GM13977 (cell line): ENCODE data around the gene ZMYM3.
A peak's percentile ranks its signal among the peaks of the same experiment; 100 is the strongest.
"Not testable (repeated sequence)": the region's sequence is repeated elsewhere in the genome, so short reads cannot be mapped to it uniquely, and the experiment has no call there.

Experiments used
- DNase-seq: peaks from one replicate; pipeline ENCODE4 v3.0.0; 2012; ENCODE audit warnings: low spot score
- CTCF ChIP-seq: IDR thresholded peaks from 2 replicates; pipeline ENCODE4 v1.5.1; 2012; ENCODE audit warnings: mild to moderate bottlenecking, control low read depth; ENCODE audit not compliant: insufficient read depth; ENCODE audit errors: extremely low read depth, missing control alignments
- in situ Hi-C: fragments of 300-500 bp; cut with MboI; formaldehyde crosslinking; loops from one replicate; pipeline ENCODE4 v1.12.0; 2022; ENCODE audit warnings: low sequenced_read_pairs, low pct_unique_long_range_greater_than_20kb, mixed read lengths, inconsistent platforms; ENCODE audit not compliant: unreplicated experiment

The ZMYM3 gene

GRCh38 chrX:71269801-71270395 is 16.0 kb upstream of the ZMYM3 start:
- in situ Hi-C loops = no loop called here
- TF ChIP-seq CTCF = no peak
- DNase-seq = no peak

- DNase-seq, in situ Hi-C loops: not testable (repeated sequence)
Measured at GRCh38 chrX:71268624-71269023, 14.7 kb upstream of the ZMYM3 start.

GRCh38 chrX:71256856-71257255 is 2.9 kb upstream of the ZMYM3 start:
- in situ Hi-C loops = no loop called here
- no peak for TF ChIP-seq CTCF
- DNase-seq = no peak

- TF ChIP-seq CTCF = no peak
- in situ Hi-C loops = no loop called here
- no peak for DNase-seq
Measured at GRCh38 chrX:71256051-71256450, 2.1 kb upstream of the ZMYM3 start.

- TF ChIP-seq CTCF = peak; percentile 53
- DNase-seq = peak; percentile 56
- in situ Hi-C loops = no loop called here
Measured at GRCh38 chrX:71253253-71254091, 468 bp downstream of the ZMYM3 start.

GRCh38 chrX:71252221-71252620 is 1.7 kb downstream of the ZMYM3 start:
- TF ChIP-seq CTCF = no peak
- no peak for DNase-seq
- in situ Hi-C loops = no loop called here

- no peak for TF ChIP-seq CTCF
- no peak for DNase-seq
- in situ Hi-C loops = no loop called here
Measured at GRCh38 chrX:71251466-71251973, 2.4 kb downstream of the ZMYM3 start.
